ENCODE measurements around the gene UNC5A. TPM values are rescaled to one million over a fixed set of nuclear protein-coding genes. Genes with fewer than 3 reads are reported as not detected.

The UNC5A gene
- total RNA-seq, 2 experiments from 2014 or later = not detected

DNA sequence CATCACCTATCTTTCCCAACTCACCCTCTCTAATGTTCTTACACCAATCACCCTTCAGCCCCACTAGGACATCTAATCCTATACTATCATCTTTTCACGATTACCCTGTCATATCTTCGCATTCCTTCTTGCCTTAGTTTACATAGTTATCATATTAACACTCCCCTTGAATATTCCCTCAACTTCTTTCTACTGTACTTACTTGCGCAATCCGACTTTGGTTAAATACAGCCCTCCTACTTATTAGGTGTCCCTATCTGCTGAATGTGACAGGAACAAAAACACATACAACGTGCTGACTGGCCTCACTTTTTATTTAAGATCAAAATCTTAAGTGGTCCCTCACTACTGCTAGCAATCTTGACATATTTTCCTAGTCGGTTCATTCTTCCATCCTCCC, 108.3 kb downstream of the UNC5A start:
- no peaks in the 10 kb centered on the region for H3K27me3 Mint-ChIP-seq
- DNase-seq (no peak), ATAC-seq (no peak)
- peaks cover 29% of the 10 kb centered on the region for H3K36me3 Mint-ChIP-seq (ENCODE audit: low read depth)
- peaks cover 10% of the 10 kb centered on the region for H3K4me1 Mint-ChIP-seq
- ChIA-PET CTCF (interaction anchor here (0.6 kb wide), 1 partner anchor 82 kb away, joined by 3 read pairs; no protein-coding TSS in a partner anchor), POLR2A (no interaction called here)
- intact Hi-C loops (cut with DNase I, micrococcal nuclease) = no loop called here
- no peaks in the 10 kb centered on the region for H3K9me3 Mint-ChIP-seq (ENCODE audit: low read depth)
- no peak overlapping the region for H3K27ac Mint-ChIP-seq
- H3K4me3 Mint-ChIP-seq = no peak overlapping the region

GRCh38 chr5:176921714-176922113, 111.4 kb downstream of the UNC5A start:
- DNase-seq = no peak
- H3K27ac Mint-ChIP-seq = no peak overlapping the region

GRCh38 chr5:176922817-176923216, 112.5 kb downstream of the UNC5A start:
- no peak overlapping the region for H3K4me3 Mint-ChIP-seq
- no peaks in the 10 kb centered on the region for H3K9me3 Mint-ChIP-seq (ENCODE audit: low read depth)
- H3K27me3 Mint-ChIP-seq = no peaks in the 10 kb centered on the region
- ChIA-PET CTCF (interaction anchor here (0.6 to 1.4 kb wide), 3 partner anchors 11 to 1830 kb away, joined by 3 read pairs; no protein-coding TSS in a partner anchor), POLR2A (no interaction called here)
- ATAC-seq = no peak
- intact Hi-C loops (cut with DNase I, micrococcal nuclease) = loop anchor here in 1 of 2 experiments (10.0 kb wide), 1 partner anchor 438 kb away; no protein-coding TSS in a partner anchor
- peaks cover 18% of the 10 kb centered on the region for H3K36me3 Mint-ChIP-seq (ENCODE audit: low read depth)
- no peaks in the 10 kb centered on the region for H3K4me1 Mint-ChIP-seq
- no peak overlapping the region for H3K27ac Mint-ChIP-seq
- DNase-seq = no peak

More at GRCh38 chr5:176921714-176922113, 111.4 kb downstream of the UNC5A start:
- ATAC-seq = no peak
- no peak overlapping the region for H3K4me3 Mint-ChIP-seq
- no peaks in the 10 kb centered on the region for H3K9me3 Mint-ChIP-seq (ENCODE audit: low read depth)
- POLR2A ChIA-PET = no interaction called here
- intact Hi-C loops (cut with DNase I, micrococcal nuclease) = loop anchor here in 1 of 2 experiments (10.0 kb wide), 1 partner anchor 437 kb away; no protein-coding TSS in a partner anchor
- peaks cover under 1% of the 10 kb centered on the region for H3K4me1 Mint-ChIP-seq
- CTCF ChIA-PET = no interaction called here
- peaks cover 18% of the 10 kb centered on the region for H3K36me3 Mint-ChIP-seq (ENCODE audit: low read depth)
- no peaks in the 10 kb centered on the region for H3K27me3 Mint-ChIP-seq

DNA sequence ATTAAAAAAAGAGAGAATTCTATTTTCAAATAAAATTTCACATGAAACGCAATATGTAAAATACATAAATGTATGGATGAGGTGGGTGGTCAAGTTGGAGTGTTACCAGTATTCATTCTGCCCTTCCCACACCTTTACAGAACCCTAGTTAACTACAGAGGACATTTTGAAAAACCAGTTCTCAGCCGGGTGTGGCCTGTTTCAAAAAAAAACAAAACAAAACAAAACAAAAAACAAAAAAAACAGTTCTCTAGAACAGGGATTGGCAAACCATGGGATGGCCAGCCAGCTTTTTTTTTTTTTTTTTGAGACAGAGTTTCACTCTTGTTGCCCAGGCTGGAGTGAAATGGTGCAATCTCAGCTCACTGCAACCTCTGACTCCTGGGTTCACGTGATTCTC, 117.2 kb downstream of the UNC5A start:
- intact Hi-C loops (cut with DNase I, micrococcal nuclease) = loop anchor here in 1 of 2 experiments (10.0 kb wide), 1 partner anchor 443 kb away; no protein-coding TSS in a partner anchor
- POLR2A ChIA-PET = no interaction called here
- CTCF ChIA-PET = interaction anchor here (0.9 kb wide), 1 partner anchor 267 kb away, joined by 4 read pairs; no protein-coding TSS in a partner anchor
- Mint-ChIP-seq H3K27ac (no peak overlapping the region), H3K9me3 (ENCODE audit: low read depth) (no peaks in the 10 kb centered on the region), H3K27me3 (no peaks in the 10 kb centered on the region), H3K36me3 (ENCODE audit: low read depth) (peaks cover 14% of the 10 kb centered on the region), H3K4me1 (peaks cover 6% of the 10 kb centered on the region), H3K4me3 (no peak overlapping the region)
- DNase-seq = no peak
- no peak for ATAC-seq

GRCh38 chr5:176929654-176930053, 119.3 kb downstream of the UNC5A start:
- H3K27me3 Mint-ChIP-seq = no peaks in the 10 kb centered on the region
- ATAC-seq (no peak), DNase-seq (no peak)
- H3K9me3 Mint-ChIP-seq (ENCODE audit: low read depth) = no peaks in the 10 kb centered on the region
- CTCF ChIA-PET = no interaction called here
- H3K27ac Mint-ChIP-seq = no peak overlapping the region
- H3K4me1 Mint-ChIP-seq = peaks cover 6% of the 10 kb centered on the region
- intact Hi-C loops (cut with DNase I, micrococcal nuclease) = loop anchor here in 1 of 2 experiments (10.0 kb wide), 1 partner anchor 445 kb away; no protein-coding TSS in a partner anchor
- no peak overlapping the region for H3K4me3 Mint-ChIP-seq
- peaks cover 16% of the 10 kb centered on the region for H3K36me3 Mint-ChIP-seq (ENCODE audit: low read depth)
- POLR2A ChIA-PET = no interaction called here

Other genes starting within 250 kb of the UNC5A start
- gene GPRIN1, start 200.4 kb upstream of the UNC5A start, total RNA-seq = 1 to 10 TPM; 3.8 to 4.1 TPM
- gene SNCB, start 180.0 kb upstream of the UNC5A start, total RNA-seq = under 1 TPM; 0.46 to 0.55 TPM
- not detected for gene EIF4E1B, start 179.9 kb upstream of the UNC5A start, total RNA-seq
- gene TSPAN17, start 163.1 kb upstream of the UNC5A start, total RNA-seq = 10 to 100 TPM; 19.4 to 25.2 TPM
- not detected for gene HK3, start 88.8 kb downstream of the UNC5A start, total RNA-seq
- gene UIMC1, start 196.2 kb downstream of the UNC5A start, total RNA-seq = 10 to 100 TPM; 50.4 to 53.4 TPM
- 10 to 100 TPM; 16.5 to 23.3 TPM for gene ZNF346, start 212.1 kb downstream of the UNC5A start, total RNA-seq